Stimulated activated naive CD8-positive, alpha-beta T cell treated with anti-CD3 and anti-CD28 coated beads, Interleukin-15, Interleukin-2, amounts not matched to agents 100 ng/mL and 50 ng/mL, for 24 hours (primary cell): Measurements from ENCODE around the gene NPS.

Source experiments
- H3K27ac Mint-ChIP-seq: one replicate; pipeline ENCODE4 v1.8.0; 2021; ENCODE audit warnings: mild to moderate bottlenecking, mixed read lengths
- H3K27me3 Mint-ChIP-seq: one replicate; pipeline ENCODE4 v1.8.0; 2021; ENCODE audit warnings: mixed read lengths
- H3K36me3 Mint-ChIP-seq: one replicate; pipeline ENCODE4 v1.8.0; 2021; ENCODE audit warnings: low read depth, mixed read lengths
- H3K4me1 Mint-ChIP-seq: one replicate; pipeline ENCODE4 v1.8.0; 2021; ENCODE audit warnings: low read depth, mixed read lengths
- H3K4me3 Mint-ChIP-seq: one replicate; pipeline ENCODE4 v1.8.0; 2021; ENCODE audit warnings: mild to moderate bottlenecking, mixed read lengths
- H3K9me3 Mint-ChIP-seq: one replicate; pipeline ENCODE4 v1.8.0; 2021; ENCODE audit warnings: mixed read lengths

NPS gene

DNA sequence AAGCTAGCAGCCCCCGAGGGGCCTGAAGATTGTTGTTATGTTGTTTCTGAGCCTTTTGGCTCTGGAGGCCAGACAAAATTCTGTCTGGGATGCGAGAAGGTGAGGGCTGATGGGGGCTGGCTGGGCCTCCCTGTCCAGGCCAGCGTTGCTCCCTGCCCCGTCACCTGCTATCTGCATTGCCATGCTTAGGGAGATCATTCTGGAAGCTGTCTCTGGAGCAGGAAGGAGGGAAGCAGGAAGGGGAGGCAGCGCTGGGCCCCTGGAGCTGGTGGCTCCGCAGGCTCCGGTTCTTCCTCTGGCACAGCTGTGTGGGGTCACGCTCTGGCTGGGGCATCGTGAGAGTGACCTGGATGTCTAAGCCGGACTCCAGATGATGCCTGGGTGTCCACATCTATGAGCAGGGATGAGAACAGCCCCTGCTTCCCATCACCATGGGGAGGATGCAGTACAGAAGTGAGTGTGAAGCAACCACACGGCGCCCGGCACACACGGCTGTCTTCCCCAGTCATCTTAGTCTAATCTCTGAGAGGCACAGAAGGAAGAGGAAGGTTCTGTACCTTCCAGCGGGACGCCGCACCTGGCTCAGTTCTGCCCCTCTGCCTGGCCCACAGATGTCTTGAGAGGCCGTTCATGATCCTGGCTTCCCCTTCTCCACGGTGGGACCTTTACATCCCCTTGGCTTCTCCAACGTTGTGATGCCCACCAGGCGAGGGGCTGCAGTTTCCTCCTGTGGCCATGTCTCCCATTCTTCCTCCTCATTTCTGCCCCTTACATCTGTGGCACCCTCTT, 11.9 kb upstream of the NPS start:
- H3K4me3 Mint-ChIP-seq = no peak overlapping the region
- no peaks in the 10 kb centered on the region for H3K4me1 Mint-ChIP-seq
- no peak overlapping the region for H3K27ac Mint-ChIP-seq
- H3K9me3 Mint-ChIP-seq = no peaks in the 10 kb centered on the region
- H3K27me3 Mint-ChIP-seq = no peaks in the 10 kb centered on the region
- H3K36me3 Mint-ChIP-seq = no peaks in the 10 kb centered on the region

DNA sequence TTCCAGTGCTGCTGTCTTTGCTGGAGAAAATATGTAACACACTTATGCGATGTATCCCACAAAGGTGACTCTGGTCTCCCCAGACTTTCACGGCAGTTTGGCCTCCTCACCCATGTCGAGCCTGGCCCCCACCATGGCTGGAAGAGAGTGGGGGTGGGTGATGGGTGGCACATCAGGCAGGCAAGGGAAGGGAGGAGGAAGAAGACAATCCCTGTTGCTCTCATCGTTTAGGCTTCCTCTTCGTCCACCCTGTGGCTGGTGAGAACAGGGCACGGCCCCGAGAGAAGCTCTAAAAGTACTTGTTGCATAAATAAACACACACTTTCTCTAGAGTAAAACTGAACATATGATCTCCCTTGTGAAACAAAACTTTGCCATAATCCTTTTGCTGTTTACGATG, 11.2 kb upstream of the NPS start:
- no peak overlapping the region for H3K4me3 Mint-ChIP-seq

DNA sequence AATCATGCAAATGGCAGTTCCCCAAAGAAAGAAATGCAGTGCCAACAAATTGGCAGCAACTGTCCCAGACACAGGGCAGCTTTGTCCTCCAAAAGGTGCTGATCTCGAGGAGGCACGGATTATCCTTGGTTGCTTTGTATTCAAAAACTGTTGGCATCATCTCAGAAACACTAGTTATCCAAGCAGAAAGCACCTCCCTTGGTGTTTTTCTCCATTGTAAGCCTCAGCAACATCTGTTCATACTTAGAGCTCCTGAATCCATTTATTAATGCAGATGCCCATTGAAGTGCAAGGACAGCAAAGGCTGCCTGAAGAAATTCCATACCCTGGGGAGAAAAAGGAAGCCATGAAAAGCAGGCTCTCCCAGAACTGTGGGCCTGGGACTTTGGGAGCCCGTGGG, 1.1 kb upstream of the NPS start:
- Mint-ChIP-seq H3K36me3 (no peaks in the 10 kb centered on the region), H3K27me3 (no peaks in the 10 kb centered on the region), H3K9me3 (peaks cover 13% of the 10 kb centered on the region), H3K27ac (no peak overlapping the region), H3K4me1 (no peaks in the 10 kb centered on the region), H3K4me3 (no peak overlapping the region)

More for the DNA sequence above, 11.2 kb upstream of the NPS start:
- H3K4me1 Mint-ChIP-seq = no peaks in the 10 kb centered on the region
- H3K9me3 Mint-ChIP-seq = no peaks in the 10 kb centered on the region
- no peak overlapping the region for H3K27ac Mint-ChIP-seq
- H3K27me3 Mint-ChIP-seq = no peaks in the 10 kb centered on the region
- H3K36me3 Mint-ChIP-seq = no peaks in the 10 kb centered on the region

DNA sequence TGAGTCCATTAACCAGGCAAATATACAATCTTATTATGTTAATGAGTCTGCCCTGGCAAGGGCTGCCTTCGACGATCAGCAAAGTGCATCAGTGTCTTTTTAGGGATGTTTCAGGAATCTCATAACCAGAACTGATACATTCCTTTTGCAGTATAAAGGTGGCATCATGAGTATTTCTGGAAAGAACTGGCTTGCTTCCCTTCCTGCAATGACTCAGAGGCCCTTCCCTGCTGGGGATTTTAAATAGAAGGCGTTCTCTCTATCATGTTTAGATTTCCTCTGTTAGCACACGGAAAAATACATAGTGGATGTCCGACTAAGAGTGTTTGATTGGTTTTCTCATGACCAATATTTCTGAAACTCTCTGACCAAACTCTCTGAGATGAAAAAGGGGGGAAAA, 1.8 kb downstream of the NPS start:
- Mint-ChIP-seq H3K9me3 (peaks cover 13% of the 10 kb centered on the region), H3K36me3 (no peaks in the 10 kb centered on the region), H3K4me3 (no peak overlapping the region), H3K4me1 (no peaks in the 10 kb centered on the region), H3K27ac (no peak overlapping the region), H3K27me3 (no peaks in the 10 kb centered on the region)

DNA sequence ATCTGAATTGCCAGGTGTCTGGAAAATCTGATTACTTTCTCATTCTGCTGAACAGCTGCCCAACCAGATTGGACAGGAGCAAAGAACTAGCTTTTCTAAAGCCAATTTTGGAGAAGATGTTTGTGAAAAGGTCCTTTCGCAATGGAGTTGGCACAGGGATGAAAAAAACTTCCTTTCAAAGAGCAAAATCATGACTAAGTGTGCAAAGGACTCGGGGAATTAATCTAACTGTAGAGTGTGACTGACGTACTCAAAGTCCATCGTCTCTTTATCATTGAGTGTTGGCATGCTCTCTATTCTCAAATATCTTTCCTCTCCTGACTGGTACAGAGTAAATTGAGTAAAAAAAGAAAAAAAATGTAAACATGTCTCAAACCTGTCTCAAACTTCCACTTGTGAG, 3.3 kb downstream of the NPS start:
- Mint-ChIP-seq H3K27ac (no peak overlapping the region), H3K4me3 (no peak overlapping the region), H3K36me3 (no peaks in the 10 kb centered on the region)

DNA sequence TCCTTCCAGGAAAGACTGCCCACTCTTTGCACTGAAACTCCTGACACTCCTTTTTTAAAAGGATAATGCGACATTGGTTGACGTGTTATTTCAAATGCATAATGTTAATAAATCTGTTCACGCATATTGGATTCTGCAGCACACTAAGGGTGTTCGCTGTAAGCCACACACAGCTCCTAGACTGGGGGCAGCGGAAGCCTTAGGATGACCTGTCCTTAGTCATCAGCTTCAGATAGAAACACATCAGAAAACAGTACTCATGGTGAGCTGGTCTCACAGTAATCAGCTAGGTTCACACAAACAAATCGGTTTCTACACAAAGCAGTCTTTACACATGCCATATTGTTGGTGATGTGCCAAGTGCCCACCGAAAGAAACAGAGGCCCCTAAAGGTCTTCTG, 4.3 kb downstream of the NPS start:
- no peaks in the 10 kb centered on the region for H3K4me1 Mint-ChIP-seq
- H3K9me3 Mint-ChIP-seq = no peaks in the 10 kb centered on the region
- no peak overlapping the region for H3K4me3 Mint-ChIP-seq
- H3K27me3 Mint-ChIP-seq = no peaks in the 10 kb centered on the region
- no peak overlapping the region for H3K27ac Mint-ChIP-seq
- no peaks in the 10 kb centered on the region for H3K36me3 Mint-ChIP-seq

More for the DNA sequence above, 3.3 kb downstream of the NPS start:
- peaks cover 1% of the 10 kb centered on the region for H3K9me3 Mint-ChIP-seq
- H3K27me3 Mint-ChIP-seq = no peaks in the 10 kb centered on the region
- H3K4me1 Mint-ChIP-seq = no peaks in the 10 kb centered on the region

DNA sequence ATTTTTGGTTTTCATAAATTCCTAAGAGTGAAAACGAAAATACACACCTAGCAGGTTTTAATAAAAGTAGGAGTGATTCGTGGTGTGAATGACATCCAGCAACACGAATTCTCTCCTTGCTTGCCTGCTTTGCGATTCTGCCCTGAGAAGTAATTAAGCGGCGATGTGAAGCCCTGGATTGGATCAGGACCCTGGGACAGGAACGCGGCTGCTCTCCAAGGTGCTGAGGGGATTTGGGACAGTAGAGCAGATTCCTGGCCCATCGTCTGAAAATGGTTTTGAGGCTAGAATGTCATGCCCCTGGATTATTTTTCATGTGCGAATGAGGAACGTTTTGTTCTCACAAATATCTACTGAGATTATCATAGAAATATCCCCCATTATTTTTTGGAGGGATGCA, 7.8 kb downstream of the NPS start:
- no peak overlapping the region for H3K27ac Mint-ChIP-seq
- no peaks in the 10 kb centered on the region for H3K4me1 Mint-ChIP-seq
- no peaks in the 10 kb centered on the region for H3K36me3 Mint-ChIP-seq
- H3K4me3 Mint-ChIP-seq = no peak overlapping the region
- H3K9me3 Mint-ChIP-seq = peaks cover 5% of the 10 kb centered on the region
- no peaks in the 10 kb centered on the region for H3K27me3 Mint-ChIP-seq

DNA sequence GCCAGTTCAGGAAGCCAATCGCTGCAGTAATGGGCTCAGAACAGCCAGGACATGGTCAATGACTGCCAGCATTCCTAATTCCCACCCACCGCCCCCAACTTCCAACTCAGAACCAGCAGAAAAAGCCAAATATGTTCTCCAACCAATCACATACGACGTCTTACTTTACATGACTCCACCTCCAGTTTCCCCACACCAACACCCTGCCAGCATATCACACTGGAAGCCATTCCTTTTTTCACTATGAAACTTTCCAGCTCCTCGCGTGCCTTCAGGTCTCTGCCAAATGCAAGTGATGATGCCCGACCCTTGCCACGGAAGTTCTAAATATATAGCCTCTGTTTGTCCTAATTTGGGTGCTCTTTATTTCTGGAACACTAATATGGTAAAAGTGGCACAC, 12.5 kb downstream of the NPS start:
- H3K4me3 Mint-ChIP-seq = no peak overlapping the region
- no peaks in the 10 kb centered on the region for H3K4me1 Mint-ChIP-seq
- peaks cover 5% of the 10 kb centered on the region for H3K9me3 Mint-ChIP-seq
- no peak overlapping the region for H3K27ac Mint-ChIP-seq
- no peaks in the 10 kb centered on the region for H3K36me3 Mint-ChIP-seq
- H3K27me3 Mint-ChIP-seq = peaks cover 5% of the 10 kb centered on the region

DNA sequence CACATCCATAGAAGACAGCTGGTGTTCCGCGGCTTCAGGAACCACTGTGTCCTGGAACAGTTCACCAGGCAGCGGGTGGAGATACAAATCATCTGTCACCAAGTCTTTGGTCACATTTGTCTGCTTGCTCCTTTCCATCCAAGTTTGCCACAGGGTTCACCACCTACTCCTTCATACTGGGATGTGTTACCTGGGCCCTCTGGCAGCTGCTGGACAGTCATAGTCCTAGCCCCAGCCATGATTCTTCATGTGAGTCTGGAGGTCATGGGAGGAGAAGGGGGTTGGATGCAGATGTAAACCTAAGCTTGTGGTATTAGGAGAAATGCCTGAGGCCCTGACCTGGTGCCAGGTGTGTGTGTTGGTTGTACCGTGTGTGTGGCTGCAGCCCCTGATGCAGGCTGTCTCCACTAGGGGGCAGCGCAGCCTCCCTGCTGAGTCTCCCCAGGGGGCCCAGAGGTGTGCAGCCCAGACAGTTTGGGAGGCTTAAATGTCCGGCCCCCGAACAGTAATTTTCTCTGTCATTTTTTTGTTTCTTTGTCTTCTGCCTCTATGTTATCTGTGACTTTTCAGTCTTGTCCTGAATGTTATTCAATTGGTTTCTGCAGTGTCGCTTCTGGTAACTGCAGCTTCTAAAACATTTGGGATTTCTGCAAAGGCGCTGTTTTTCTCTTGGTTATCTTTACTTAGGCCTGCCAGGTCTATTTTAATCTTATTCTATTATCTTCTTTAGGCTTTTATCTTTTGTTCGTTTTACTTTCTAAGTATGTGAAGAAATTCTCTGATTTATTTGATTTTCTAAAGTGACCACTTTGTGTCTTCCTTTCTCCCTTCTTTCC, 14.8 kb downstream of the NPS start:
- Mint-ChIP-seq H3K9me3 (peaks cover 5% of the 10 kb centered on the region), H3K36me3 (no peaks in the 10 kb centered on the region), H3K4me3 (no peak overlapping the region), H3K4me1 (no peaks in the 10 kb centered on the region), H3K27me3 (peaks cover 5% of the 10 kb centered on the region), H3K27ac (no peak overlapping the region)

DNA sequence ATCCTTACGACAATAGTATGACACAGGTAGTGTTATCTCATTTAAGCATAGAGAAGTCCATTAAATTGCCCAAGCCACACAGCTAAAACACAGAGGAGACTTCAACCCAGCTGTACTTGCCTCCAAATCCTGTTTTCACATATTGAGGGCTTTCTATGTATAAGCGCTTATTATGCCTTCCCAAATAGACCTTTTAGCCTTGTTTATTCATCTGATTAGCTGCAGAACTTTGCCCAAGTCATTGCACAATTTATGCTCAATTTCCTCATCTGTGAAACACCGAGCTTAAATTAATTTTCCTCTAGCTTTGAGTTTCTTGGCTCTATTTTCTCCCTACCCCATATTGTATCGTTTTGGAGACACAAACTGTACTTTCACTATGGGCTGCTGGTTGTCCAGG, 15.5 kb downstream of the NPS start:
- peaks cover under 1% of the 10 kb centered on the region for H3K9me3 Mint-ChIP-seq
- peaks cover 5% of the 10 kb centered on the region for H3K27me3 Mint-ChIP-seq
- H3K36me3 Mint-ChIP-seq = no peaks in the 10 kb centered on the region
- H3K4me1 Mint-ChIP-seq = no peaks in the 10 kb centered on the region
- H3K27ac Mint-ChIP-seq = no peak overlapping the region
- no peak overlapping the region for H3K4me3 Mint-ChIP-seq

DNA sequence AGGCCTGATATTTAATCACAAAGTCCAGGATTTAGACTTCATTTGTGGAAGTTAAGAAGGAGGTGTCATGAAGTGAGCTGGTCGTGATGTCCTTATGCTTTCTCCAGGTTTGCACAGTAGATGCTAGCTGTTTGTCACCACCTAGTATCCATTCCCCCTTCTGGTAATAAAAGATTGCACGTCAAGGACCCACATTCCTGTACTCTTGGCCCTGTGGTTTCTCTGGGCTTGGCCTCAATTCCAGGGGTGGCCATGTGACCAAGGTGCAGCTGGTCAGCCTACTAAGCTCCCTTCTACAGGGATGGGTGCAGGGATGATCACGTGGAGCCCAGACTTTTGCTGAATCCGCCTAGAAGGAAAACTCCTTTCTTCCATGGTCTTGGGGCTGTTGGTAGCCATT, 16.5 kb downstream of the NPS start:
- H3K36me3 Mint-ChIP-seq = no peaks in the 10 kb centered on the region
- no peak overlapping the region for H3K4me3 Mint-ChIP-seq
- peaks cover 5% of the 10 kb centered on the region for H3K27me3 Mint-ChIP-seq
- no peak overlapping the region for H3K27ac Mint-ChIP-seq
- H3K4me1 Mint-ChIP-seq = no peaks in the 10 kb centered on the region
- H3K9me3 Mint-ChIP-seq = no peaks in the 10 kb centered on the region

DNA sequence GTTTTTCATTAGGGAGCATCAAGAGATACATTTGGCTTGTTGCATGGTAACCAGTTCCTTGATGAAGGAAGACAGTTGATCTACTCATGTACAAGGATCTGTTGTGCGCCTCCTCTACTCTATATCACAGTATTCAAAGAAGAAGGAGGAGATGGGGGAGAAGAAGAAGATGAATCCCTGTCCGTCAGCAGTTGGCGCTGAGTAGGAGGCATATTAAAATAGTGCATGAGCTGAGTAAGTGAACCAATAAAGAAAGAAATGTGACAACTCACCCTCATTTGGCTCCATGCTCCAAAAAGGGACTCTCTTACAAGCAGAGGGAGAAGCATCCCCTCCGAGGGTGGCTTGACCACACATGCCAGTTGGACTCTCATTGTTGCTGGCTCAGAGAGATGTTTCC, 20.1 kb downstream of the NPS start:
- peaks cover 3% of the 10 kb centered on the region for H3K27me3 Mint-ChIP-seq

DNA sequence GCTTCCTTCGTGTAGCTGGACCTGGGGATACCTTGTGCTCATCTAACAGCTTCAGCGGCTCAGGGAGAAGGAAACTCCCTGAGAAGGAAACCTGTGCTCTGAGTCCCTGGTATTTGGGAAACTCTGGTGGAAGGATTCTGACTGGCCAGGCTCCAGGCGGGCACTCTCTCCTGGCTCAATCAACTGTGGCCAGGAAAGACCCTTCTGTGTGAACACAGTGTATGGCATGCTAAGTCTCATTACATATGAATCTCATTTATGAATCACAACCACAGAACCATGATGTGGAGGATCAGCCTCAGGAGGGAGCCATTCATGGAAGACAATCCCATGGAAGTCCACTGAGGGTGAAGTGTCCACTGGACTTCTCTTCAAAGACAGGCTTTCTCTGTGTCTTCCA, 20.9 kb downstream of the NPS start:
- no peaks in the 10 kb centered on the region for H3K27me3 Mint-ChIP-seq
- H3K4me3 Mint-ChIP-seq = no peak overlapping the region
- H3K27ac Mint-ChIP-seq = no peak overlapping the region
- no peaks in the 10 kb centered on the region for H3K36me3 Mint-ChIP-seq
- peaks cover 10% of the 10 kb centered on the region for H3K9me3 Mint-ChIP-seq
- no peaks in the 10 kb centered on the region for H3K4me1 Mint-ChIP-seq

More for the DNA sequence above, 20.1 kb downstream of the NPS start:
- Mint-ChIP-seq H3K27ac (no peak overlapping the region), H3K4me1 (no peaks in the 10 kb centered on the region), H3K4me3 (no peak overlapping the region), H3K36me3 (no peaks in the 10 kb centered on the region), H3K9me3 (peaks cover 10% of the 10 kb centered on the region)

DNA sequence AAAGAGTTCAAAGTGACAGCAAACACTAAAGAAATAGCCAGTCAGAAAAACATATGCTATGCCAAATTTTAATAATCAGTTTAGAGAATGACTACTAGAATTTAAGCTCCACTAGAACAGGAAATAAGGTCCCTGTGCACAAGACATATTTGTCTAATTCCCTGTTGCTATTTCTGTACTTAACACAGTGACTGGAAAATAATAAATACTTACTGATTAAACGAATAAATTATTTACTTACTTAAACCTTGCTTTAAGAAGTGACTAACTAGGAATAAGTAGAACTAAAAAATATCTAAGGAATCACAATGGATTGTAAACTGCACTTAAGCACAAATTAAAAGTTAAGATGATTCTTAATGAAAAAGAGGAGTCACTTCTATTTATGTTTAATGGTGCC, 22.3 kb downstream of the NPS start:
- Mint-ChIP-seq H3K4me1 (no peaks in the 10 kb centered on the region), H3K4me3 (no peak overlapping the region), H3K36me3 (no peaks in the 10 kb centered on the region), H3K9me3 (peaks cover 10% of the 10 kb centered on the region), H3K27me3 (peaks cover 3% of the 10 kb centered on the region), H3K27ac (no peak overlapping the region)

DNA sequence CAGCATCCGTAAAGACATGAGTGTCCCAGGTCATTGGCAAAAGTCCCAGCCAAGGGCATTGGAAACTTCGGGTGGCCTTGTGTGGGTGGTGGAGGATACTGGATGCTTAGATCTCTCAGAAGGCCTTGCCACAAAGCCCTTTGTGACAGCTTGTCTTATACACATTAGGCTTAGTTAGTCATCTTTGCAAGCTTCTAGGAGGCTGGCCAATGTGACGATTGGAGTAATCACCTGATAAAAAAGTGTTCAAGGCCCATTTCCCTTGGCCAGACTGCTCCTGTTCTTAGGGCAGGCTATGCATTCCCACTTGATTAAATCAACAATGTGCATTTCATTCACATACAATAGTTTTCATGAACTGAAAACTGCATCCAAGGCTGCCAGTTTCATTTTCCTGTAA, 26.9 kb downstream of the NPS start:
- Mint-ChIP-seq H3K4me3 (no peak overlapping the region), H3K36me3 (no peaks in the 10 kb centered on the region), H3K9me3 (peaks cover 10% of the 10 kb centered on the region), H3K27me3 (peaks cover 15% of the 10 kb centered on the region), H3K4me1 (no peaks in the 10 kb centered on the region), H3K27ac (no peak overlapping the region)
